Hepatocyte (in vitro differentiated cells): ENCODE measurements around the gene IL36G.

Experiments
- CTCF ChIP-seq: fragments of 200-600 bp; sonication (generic); IDR thresholded peaks from 2 replicates; pipeline ENCODE4 v1.5.1; 2016; ENCODE audit warnings: antibody characterized with exemption, mild to moderate bottlenecking; ENCODE audit not compliant: poor library complexity
- EZH2 ChIP-seq: fragments of 200-600 bp; sonication (generic); IDR thresholded peaks from 2 replicates; pipeline ENCODE4 v1.6.1; 2016; ENCODE audit warnings: antibody characterized with exemption, mild to moderate bottlenecking, borderline replicate concordance
- EZH2phosphoT487 ChIP-seq: fragments of 200-600 bp; sonication (generic); IDR thresholded peaks from one replicate; pipeline ENCODE4 v1.6.1; 2018; ENCODE audit warnings: antibody characterized with exemption, mild to moderate bottlenecking, low read depth, moderate library complexity; ENCODE audit not compliant: unreplicated experiment, severe bottlenecking

GRCh38 chr2:112941753-112942653, 35.8 kb upstream of the IL36G start:
- TF ChIP-seq CTCF = peak; percentile 89
- no peak for TF ChIP-seq EZH2phosphoT487
- no peak for TF ChIP-seq EZH2
